Activated T-cell treated with anti-CD3 and anti-CD28 coated beads, Interleukin-2, amount 50 U/mL, for 48 hours (primary cell): ENCODE results near the gene ZNF585A.
"Not testable (repeated sequence)": the region's sequence is repeated elsewhere in the genome, so short reads cannot be mapped to it uniquely, and the experiment has no call there.

ENCODE experiments used
- DNase-seq, 2 experiments: peaks; one replicate each; pipeline ENCODE4 v3.0.0-alpha.2; 2020

The ZNF585A gene

DNA sequence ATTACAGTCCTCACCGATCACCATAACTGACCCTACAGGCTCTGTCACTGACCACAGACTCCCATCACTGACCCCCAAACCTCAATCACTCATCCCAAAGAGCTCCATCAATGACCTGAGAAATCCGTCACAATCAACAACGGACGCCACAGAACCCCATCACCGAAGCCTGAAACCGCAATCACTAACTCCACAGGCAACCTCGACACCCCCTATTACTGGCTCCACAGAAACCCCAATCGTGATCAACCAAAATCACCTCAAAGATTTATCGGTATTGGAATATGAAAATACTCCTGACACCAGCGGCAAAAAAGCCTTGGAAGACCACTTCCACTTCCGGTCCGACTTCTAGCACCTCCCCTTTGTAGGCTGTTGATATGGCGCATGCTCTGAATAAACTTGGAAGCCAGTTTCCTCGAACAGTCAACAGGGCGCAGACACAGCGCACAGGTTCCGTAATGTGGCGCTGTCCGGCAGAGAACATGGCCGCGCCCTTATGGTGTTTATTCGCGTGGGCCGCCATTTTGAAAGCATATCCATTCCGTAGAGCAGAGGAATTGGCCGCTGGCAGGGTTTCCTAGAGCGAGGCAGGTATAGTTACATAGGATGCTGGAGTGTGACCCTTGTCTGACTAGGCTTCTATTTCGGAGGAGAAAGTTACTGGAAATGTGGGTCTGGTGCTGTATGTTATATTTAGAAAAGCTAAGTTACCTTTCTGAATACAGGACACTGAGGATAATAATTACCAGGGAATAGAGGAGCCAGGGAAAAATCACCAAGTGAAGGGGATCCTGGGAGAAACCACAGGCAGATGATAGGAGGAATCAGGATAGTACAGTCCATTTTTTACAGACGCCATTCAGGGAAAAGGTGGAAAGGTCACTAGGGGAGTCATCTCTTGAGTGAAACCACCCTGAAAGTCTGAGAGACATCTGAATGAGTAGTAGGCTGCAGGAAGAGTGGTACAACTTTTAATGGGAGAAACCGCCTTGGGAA lies at the start of gene ZNF585A:
Gene ZNF585A, minus strand, starts transcription at position 328 of the 999 bp plus-strand sequence. CDS start 2,785 bp downstream, outside the sequence.
- DNase-seq = peak; percentile 87 to 89

- no peak for DNase-seq
Measured at GRCh38 chr19:37221136-37221535, 48.6 kb upstream of the ZNF585A start.

- no peak for DNase-seq
Measured at GRCh38 chr19:37220383-37220782, 47.9 kb upstream of the ZNF585A start.

- peak; percentile 35 to 37 for DNase-seq
Measured at GRCh38 chr19:37218592-37218935, 46.1 kb upstream of the ZNF585A start.

DNA sequence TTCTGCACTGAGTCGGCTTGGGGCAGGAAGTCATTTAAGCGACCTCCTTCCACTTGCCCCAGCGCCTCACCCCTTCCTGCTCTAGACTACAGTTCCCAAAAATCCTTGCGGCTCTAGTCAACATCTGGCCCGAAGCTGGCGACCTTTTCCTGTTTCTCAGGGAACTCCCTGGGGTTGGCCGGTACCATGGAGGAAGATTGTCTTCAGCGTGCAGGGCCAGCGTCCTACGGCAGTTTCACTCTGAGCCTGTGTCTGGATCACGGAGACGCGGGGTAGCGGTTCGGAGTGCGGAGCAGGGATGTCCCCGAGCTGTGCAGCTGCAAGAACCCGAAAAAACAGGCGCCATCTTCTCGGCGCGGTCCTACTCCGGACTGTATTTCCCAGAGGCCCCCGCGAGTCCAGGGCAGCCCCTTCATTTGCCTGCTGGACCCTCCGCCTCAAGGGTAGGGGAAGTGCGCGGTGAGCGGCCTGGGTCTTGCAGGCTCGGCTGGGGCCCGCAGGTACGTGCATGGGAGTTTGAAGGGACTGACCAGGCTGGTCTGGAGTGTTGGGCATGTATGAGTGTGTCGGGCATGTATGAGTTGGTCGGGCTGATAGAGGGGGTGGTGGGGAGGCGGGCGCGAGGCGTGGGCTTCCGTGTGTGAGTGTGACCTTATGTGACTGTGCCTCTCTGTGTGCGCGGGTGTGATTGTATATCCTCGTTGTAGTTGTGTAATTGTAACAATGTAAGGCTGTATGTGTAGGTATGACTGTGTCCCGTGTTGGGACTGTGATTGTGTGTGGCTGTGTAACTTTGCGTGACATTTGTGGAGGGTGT lies 45.5 kb upstream of the ZNF585A start, which contains the start of gene ZNF383:
Gene ZNF383, plus strand, starts transcription at position 440 of the 817 bp plus-strand sequence. CDS start 12,240 bp downstream, outside the sequence.
- DNase-seq = peak; percentile 89 to 91

- DNase-seq = no peak
Measured at GRCh38 chr19:37217480-37217774, 44.9 kb upstream of the ZNF585A start.

DNA sequence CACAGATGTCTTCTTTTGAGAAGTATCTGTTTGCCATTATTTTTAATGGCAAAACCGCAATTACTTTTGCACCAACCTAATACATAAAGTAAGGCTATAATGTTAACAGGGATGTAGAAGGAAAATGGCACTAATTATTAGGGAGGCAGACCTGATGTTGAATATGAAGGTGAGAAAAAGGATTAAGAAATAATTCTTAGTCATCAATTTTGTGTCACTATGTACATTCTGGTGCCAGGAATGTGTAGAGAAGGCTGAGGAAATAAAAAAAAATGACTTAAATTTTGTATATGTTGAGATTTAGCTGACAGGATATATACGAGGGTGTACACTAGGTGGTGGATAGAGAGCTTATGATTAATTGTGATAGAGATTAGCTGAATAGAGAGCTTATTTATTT lies 25.3 kb upstream of the ZNF585A start:
- no peak for DNase-seq

GRCh38 chr19:37197115-37197514 lies 24.6 kb upstream of the ZNF585A start:
- DNase-seq = not testable (repeated sequence)

- not testable (repeated sequence) for DNase-seq
Measured at GRCh38 chr19:37195248-37195647, 22.8 kb upstream of the ZNF585A start.

GRCh38 chr19:37186071-37186470 lies 13.6 kb upstream of the ZNF585A start:
- DNase-seq = not testable (repeated sequence)

- DNase-seq = no peak
Measured at GRCh38 chr19:37165635-37166034, 6.9 kb downstream of the ZNF585A start.

DNA sequence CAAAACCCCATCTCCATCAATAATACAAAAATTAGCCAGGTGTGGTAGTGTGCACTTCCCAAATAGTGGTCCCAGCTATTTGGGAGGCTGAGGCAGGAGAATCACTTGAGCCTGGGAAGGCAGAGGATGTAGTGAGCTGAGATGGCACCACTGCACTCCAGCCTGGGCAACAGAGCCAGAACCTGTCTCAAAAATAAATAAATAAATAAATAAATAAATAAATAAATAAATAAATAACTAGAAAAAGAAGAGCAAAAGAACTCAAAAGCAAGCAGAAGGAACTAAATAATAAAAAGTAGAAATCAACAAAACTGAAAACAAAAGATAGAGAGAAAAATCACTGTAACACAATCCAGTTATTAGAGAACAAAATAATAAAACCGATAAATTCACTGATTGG lies 12.3 kb downstream of the ZNF585A start:
- DNase-seq = no peak

GRCh38 chr19:37148214-37148613 lies 24.3 kb downstream of the ZNF585A start:
- no peak for DNase-seq

GRCh38 chr19:37136111-37136510 lies 36.4 kb downstream of the ZNF585A start:
- no peak for DNase-seq

GRCh38 chr19:37128821-37129177 lies 43.7 kb downstream of the ZNF585A start:
- no peak for DNase-seq

- no peak for DNase-seq
Measured at GRCh38 chr19:37127999-37128820, 44.3 kb downstream of the ZNF585A start.

- DNase-seq = not testable (repeated sequence)
Measured at GRCh38 chr19:37122093-37122492, 50.4 kb downstream of the ZNF585A start.

DNA sequence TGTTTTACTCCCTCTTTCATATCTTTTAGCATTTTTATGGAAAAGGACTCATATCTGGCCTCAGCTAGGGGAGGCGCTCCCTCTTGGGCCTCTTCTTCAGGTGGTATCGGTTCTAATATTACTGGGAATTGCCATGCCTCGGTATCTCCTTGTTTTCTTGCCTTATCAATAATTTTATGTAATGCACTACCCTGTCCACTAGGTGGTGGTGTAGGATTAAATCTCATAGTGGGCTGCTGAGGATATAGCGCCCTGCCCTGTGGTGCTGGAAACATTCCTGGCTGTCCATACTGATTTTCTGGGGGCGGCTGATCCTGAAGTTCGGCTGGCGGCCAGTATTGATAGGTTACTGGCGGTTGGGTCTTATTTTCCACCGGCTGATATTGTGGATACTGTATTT lies 58.5 kb downstream of the ZNF585A start:
- DNase-seq = no peak

DNA sequence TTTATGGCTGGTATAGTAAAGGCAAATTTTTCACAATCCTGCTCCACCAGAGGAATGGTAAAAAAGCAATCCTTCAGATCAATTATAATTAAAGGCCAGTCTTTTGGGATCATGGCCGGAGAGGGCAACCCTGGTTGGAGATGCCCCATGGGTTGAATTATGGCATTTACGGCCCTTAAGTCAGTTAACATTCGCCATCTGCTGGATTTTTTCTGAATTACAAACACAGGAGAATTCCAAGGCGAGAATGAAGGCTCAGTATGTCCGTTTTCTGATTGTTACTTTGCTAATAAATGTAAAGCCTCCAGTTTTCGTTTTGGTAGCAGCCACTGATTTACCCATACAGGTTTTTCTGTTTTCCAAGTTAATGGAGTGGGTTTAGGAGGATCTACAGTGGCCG lies 60.7 kb downstream of the ZNF585A start:
- DNase-seq = not testable (repeated sequence)

- DNase-seq = not testable (repeated sequence)
Measured at GRCh38 chr19:37104135-37104534, 68.4 kb downstream of the ZNF585A start.

DNA sequence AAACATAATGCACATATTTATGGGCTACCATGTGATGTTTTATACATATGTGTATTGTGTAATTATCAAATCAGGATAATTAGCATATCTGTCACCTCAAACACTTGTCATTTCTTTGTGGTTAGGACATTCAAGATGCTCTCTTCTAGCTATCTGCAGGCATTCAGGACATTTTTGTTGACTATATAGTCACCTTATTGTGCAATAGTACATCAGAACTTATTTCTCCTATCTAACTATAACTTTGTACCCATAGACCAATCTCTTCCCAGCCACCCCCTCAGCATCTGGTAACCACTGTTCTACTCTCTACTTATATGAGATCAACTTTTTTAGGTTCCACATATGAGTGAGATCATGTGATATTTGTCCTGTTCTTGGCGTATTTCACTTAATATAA lies 73.9 kb downstream of the ZNF585A start:
- DNase-seq = no peak

DNA sequence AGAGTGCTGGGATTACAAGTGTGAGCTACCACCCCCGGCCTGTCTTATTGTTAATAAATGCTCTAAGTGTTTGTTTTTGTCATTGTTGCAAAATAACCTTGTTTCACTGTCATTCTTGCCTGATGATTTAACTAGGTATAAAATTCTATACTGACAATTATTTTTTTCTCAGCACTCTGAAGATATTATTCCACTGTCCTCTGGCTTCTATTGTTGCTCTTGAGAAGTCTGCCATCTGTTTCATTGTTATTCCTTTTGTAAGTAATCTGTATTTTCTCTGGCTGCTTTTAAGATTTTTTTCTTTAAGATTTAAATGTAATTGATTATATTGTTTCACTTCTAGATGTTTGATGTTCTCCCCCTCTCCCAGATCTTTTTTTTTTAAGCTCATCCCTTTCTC lies 76.6 kb downstream of the ZNF585A start:
- no peak for DNase-seq
